Gastrocnemius medialis (tissue), 4 donors: ENCODE measurements around the gene DRC1. TPM values are rescaled to one million over a fixed set of nuclear protein-coding genes. Genes with fewer than 3 reads are reported as not detected.
"Not testable (repeated sequence)": the region's sequence is repeated elsewhere in the genome, so short reads cannot be mapped to it uniquely, and the experiment has no call there.

ENCODE experiments used
- ATAC-seq, 2 donors: fragments of 150-250 bp; one replicate each; pipeline ENCODE4 v1.9.1; 2016
- DNase-seq, 2 donors: peaks; one replicate each; pipeline ENCODE4 v3.0.0-alpha.2; 2019
- H3K27ac ChIP-seq, 4 donors: fragments of 200-600 bp; sonication (generic); 1 replicate in 1 of 4; 2 replicates in 3 of 4; pipeline ENCODE4 v1.5.1; 2016 to 2018; ENCODE audit warnings: mild to moderate bottlenecking in 2 of 4, moderate library complexity in 1 of 4
- H3K27me3 ChIP-seq, 3 donors: fragments of 200-600 bp; sonication (generic) in 2 of 3; 1 replicate in 1 of 3; 2 replicates in 2 of 3; pipeline versions ENCODE4 v1.5.1 to v1.6.0; 2016 to 2019; ENCODE audit warnings: mild to moderate bottlenecking in 1 of 3, moderate library complexity in 1 of 3
- H3K36me3 ChIP-seq, 2 donors: fragments of 200-600 bp; sonication (generic) in 1 of 2; one replicate each; pipeline ENCODE4 v1.5.1; 2017 to 2018
- H3K4me1 ChIP-seq, 2 donors: fragments of 200-600 bp; sonication (generic) in 1 of 2; one replicate each; pipeline ENCODE4 v1.5.1; 2016 to 2017; ENCODE audit warnings: mild to moderate bottlenecking in 2 of 2
- H3K4me3 ChIP-seq, 4 donors: fragments of 200-600 bp; sonication (generic) in 3 of 4; 1 replicate in 1 of 4; 2 replicates in 3 of 4; pipeline ENCODE4 v1.5.1; 2016 to 2019; ENCODE audit warnings: mild to moderate bottlenecking in 2 of 4
- H3K9me3 ChIP-seq, 3 donors: fragments of 200-600 bp; sonication (generic) in 2 of 3; 1 replicate in 1 of 3; 2 replicates in 2 of 3; pipeline ENCODE4 v1.5.1; 2016 to 2019
- POLR2A ChIP-seq, 2 donors: fragments of 450-650 bp; IDR thresholded peaks; one replicate each; pipeline ENCODE4 v1.6.1; 2017; ENCODE audit warnings: antibody characterized with exemption in 2 of 2, mild to moderate bottlenecking in 2 of 2, moderate library complexity in 2 of 2
- in situ Hi-C, 4 donors: fragments of 200-750 bp; cut with MboI; loops; one replicate each; pipeline versions ENCODE4 v1.15.0 to v1.8.0; 2017; ENCODE audit warnings: low sequenced_read_pairs in 4 of 4
- intact Hi-C: fragments of 100-400 bp; cut with DNase I; formaldehyde crosslinking; loops from one replicate; pipeline ENCODE4 v1.15.1; 2023; ENCODE audit warnings: low total_unique reads
- total RNA-seq, 4 donors: library from RNA; depleted of rRNA; stranded (reverse); fragments of >200 nt; gene quantifications; one replicate each; pipeline versions ENCODE4 v1.1.0 to v1.2.3, GENCODE V29; 2016
- TF ChIP-seq, protein P1 (sequence below), 5 experiments: fragments of 450-650 bp in 3 of 5; fragments of 200-600 bp in 2 of 5; sonication (generic) in 2 of 5; IDR thresholded peaks in 4 of 5; conservative IDR thresholded peaks in 1 of 5; 1 replicate in 4 of 5; 2 replicates in 1 of 5; pipeline ENCODE4 v1.5.1; 2016 to 2019; ENCODE audit warnings: antibody characterized with exemption in 5 of 5, mild to moderate bottlenecking in 3 of 5, moderate library complexity in 3 of 5

The DRC1 gene
- total RNA-seq, 4 donors from 2014 or later: not detected

DNA sequence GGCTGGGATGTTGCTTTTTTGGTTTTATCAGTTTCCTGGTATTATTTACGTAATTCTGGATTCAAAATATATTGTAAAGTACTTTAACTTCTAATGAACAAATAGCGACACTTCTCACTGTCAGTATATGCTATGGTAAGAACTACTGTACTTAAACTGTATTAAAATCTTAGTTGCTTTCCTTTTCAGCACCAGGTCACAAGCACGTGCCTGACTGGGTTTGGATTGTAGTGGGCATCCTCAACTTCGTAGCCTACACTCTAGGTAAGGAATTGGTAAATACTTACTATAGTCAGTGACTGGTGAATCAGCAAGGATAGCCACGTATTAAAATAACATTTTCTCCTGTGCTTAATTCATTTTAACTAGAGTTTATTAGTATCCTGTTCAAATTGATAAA is 34.8 kb upstream of the DRC1 start:
- no peak for ATAC-seq
- Histone ChIP-seq H3K4me1 (no peaks in the 10 kb centered on the region), H3K36me3 (peaks cover 0 to 43% of the 10 kb centered on the region in 2 donors), H3K4me3 (no peak overlapping the region), H3K27ac (no peak overlapping the region), H3K27me3 (no peaks in the 10 kb centered on the region), H3K9me3 (no peaks in the 10 kb centered on the region)
- in situ Hi-C loops: no loop called here
- TF ChIP-seq POLR2A (IDR thresholded peaks at IDR 0.05): no peak
- TF ChIP-seq, protein P1, sequence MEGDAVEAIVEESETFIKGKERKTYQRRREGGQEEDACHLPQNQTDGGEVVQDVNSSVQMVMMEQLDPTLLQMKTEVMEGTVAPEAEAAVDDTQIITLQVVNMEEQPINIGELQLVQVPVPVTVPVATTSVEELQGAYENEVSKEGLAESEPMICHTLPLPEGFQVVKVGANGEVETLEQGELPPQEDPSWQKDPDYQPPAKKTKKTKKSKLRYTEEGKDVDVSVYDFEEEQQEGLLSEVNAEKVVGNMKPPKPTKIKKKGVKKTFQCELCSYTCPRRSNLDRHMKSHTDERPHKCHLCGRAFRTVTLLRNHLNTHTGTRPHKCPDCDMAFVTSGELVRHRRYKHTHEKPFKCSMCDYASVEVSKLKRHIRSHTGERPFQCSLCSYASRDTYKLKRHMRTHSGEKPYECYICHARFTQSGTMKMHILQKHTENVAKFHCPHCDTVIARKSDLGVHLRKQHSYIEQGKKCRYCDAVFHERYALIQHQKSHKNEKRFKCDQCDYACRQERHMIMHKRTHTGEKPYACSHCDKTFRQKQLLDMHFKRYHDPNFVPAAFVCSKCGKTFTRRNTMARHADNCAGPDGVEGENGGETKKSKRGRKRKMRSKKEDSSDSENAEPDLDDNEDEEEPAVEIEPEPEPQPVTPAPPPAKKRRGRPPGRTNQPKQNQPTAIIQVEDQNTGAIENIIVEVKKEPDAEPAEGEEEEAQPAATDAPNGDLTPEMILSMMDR (IDR thresholded peaks at IDR 0.05 in 4 of 5, conservative IDR thresholded peaks at IDR 0.05 in 1 of 5): no peak
- intact Hi-C loops: no loop called here
- no peak for DNase-seq

DNA sequence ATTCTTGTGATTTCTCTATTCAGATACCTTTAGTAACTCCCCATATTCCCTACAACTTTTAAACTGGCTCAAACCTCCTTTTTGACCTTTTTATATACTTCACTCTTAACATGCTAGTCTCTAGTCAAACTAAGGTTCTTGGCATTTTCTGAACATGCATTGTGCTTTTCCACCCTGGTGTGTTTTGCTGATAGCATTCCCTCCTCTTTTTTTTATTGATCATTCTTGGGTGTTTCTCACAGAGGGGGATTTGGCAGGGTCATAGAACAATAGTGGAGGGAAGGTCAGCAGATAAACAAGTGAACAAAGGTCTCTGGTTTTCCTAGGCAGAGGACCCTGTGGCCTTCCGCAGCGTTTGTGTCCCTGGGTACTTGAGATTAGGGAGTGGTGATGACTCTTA is 32.1 kb upstream of the DRC1 start:
- H3K27ac ChIP-seq, intact Hi-C loops, H3K4me3 ChIP-seq, in situ Hi-C loops, ATAC-seq, H3K9me3 ChIP-seq, DNase-seq, H3K27me3 ChIP-seq, H3K4me1 ChIP-seq: not testable (repeated sequence)
- peaks cover 0 to 65% of the 10 kb centered on the region in 2 donors for H3K36me3 ChIP-seq

DNA sequence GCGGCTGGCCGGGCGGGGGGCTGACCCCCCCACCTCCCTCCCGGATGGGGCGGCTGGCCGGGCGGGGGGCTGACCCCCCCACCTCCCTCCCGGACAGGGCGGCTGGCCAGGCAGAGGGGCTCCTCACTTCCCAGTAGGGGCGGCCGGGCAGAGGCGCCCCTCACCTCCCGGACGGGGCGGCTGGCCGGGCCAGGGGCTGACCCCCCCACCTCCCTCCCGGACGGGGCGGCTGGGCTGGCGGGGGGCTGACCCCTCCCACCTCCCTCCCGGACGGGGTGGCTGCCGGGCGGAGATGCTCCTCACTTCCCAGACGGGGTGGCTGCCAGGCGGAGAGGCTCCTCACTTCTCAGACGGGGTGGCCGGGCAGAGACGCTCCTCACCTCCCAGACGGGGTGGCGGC is 30.8 kb upstream of the DRC1 start:
- ATAC-seq, in situ Hi-C loops, H3K4me3 ChIP-seq, intact Hi-C loops, DNase-seq, H3K27me3 ChIP-seq, H3K27ac ChIP-seq, H3K4me1 ChIP-seq, H3K9me3 ChIP-seq: not testable (repeated sequence)
- H3K36me3 ChIP-seq: peaks cover 0 to 68% of the 10 kb centered on the region in 2 donors

DNA sequence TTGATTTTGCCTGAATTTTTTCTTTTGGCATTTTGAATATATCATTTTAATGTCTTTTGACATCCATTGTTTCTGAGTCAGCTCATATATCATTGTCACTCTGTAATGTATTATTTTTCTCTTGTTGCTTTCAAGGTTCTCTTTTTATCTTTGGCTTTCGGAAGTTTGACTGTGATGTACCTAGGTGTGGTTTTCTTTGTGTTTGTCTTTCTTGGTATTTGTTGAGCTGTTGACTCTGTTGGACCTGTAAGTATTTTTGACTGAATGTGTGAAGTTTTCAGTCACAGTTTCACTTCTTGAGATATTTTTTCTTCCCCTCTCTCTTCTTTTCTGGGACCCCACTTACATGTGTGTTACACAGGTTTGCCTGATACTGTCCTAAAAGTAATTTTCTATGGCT is 24.9 kb upstream of the DRC1 start:
- H3K4me3 ChIP-seq: no peak overlapping the region
- ATAC-seq (no peak), DNase-seq (no peak)
- H3K27ac ChIP-seq: no peak overlapping the region
- no peaks in the 10 kb centered on the region for H3K9me3 ChIP-seq
- H3K27me3 ChIP-seq: no peaks in the 10 kb centered on the region
- in situ Hi-C loops (no loop called here), intact Hi-C loops (no loop called here)
- peaks cover 0 to 49% of the 10 kb centered on the region in 2 donors for H3K36me3 ChIP-seq
- H3K4me1 ChIP-seq: no peaks in the 10 kb centered on the region
- TF ChIP-seq, protein P1 (IDR thresholded peaks at IDR 0.05 in 4 of 5, conservative IDR thresholded peaks at IDR 0.05 in 1 of 5): no peak
- TF ChIP-seq POLR2A (IDR thresholded peaks at IDR 0.05): no peak

DNA sequence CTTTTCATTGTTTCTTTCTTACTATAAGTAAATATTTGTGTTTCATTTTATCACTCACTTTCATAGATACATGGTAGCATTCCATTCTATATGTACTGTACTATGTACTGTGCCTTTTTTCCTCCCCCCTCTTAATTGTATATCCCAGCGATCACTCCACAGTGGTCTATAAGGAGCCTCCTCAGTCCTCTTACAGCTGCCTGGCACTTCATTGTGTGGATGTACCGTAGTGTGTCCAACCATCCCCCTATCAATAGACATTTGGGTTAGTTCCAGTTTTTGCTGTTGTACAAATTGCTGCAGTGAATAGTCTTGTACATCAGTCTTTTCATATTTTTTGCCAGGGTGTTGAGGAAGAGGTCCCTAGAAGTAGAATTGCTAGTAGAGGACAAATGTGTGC is 21.4 kb upstream of the DRC1 start:
- Histone ChIP-seq H3K4me1 (no peaks in the 10 kb centered on the region), H3K27ac (no peak overlapping the region), H3K4me3 (no peak overlapping the region), H3K9me3 (no peaks in the 10 kb centered on the region), H3K36me3 (peaks cover 0 to 42% of the 10 kb centered on the region in 2 donors), H3K27me3 (no peaks in the 10 kb centered on the region)
- DNase-seq (no peak), ATAC-seq (no peak)
- in situ Hi-C loops: no loop called here
- no peak for TF ChIP-seq POLR2A (IDR thresholded peaks at IDR 0.05)
- TF ChIP-seq, protein P1 (IDR thresholded peaks at IDR 0.05 in 4 of 5, conservative IDR thresholded peaks at IDR 0.05 in 1 of 5): no peak
- intact Hi-C loops: no loop called here

DNA sequence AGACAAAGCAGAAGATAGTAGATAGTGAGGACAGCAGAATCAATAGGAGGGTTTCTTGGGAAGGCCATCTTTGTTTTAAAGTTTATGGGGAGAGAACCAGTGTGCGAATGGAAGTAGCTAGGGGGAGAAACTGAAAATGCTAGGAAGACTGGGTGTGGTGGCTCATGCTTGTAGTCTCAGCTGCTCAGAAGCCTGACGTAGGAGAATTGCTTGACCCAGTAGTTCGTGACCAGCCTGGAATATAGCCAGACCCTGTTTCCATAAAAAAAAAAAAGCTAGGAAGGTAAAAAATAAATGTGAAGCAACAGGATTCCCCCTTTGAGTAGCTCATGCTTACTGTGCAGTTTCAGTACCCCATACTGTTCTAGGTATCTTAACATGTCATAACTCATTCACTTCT is 19.2 kb upstream of the DRC1 start:
- Histone ChIP-seq H3K36me3 (peaks cover 0 to 53% of the 10 kb centered on the region in 2 donors), H3K27ac (no peak overlapping the region)
- ATAC-seq: no peak

More for the DNA sequence above, 19.2 kb upstream of the DRC1 start:
- H3K9me3 ChIP-seq: no peaks in the 10 kb centered on the region
- H3K27me3 ChIP-seq: no peaks in the 10 kb centered on the region
- in situ Hi-C loops (no loop called here), intact Hi-C loops (no loop called here)
- no peak overlapping the region for H3K4me3 ChIP-seq
- no peaks in the 10 kb centered on the region for H3K4me1 ChIP-seq
- TF ChIP-seq POLR2A (IDR thresholded peaks at IDR 0.05): no peak
- TF ChIP-seq, protein P1 (IDR thresholded peaks at IDR 0.05 in 4 of 5, conservative IDR thresholded peaks at IDR 0.05 in 1 of 5): no peak
- no peak for DNase-seq
